DOHH2 (cell line): Measurements from ENCODE around the gene CRYBG1.

ENCODE experiments used
- EZH2phosphoT487 ChIP-seq: fragments of 200-600 bp; sonication (generic); IDR thresholded peaks from 2 replicates; pipeline ENCODE4 v1.6.1; 2017; ENCODE audit warnings: borderline replicate concordance, mild to moderate bottlenecking, antibody characterized with exemption, low read length, moderate library complexity, mixed read lengths
- TF ChIP-seq, protein P1 (sequence below): fragments of 200-600 bp; sonication (generic); IDR thresholded peaks from one replicate; pipeline ENCODE4 v1.5.1; 2014; ENCODE audit warnings: antibody characterized with exemption, mild to moderate bottlenecking, low read depth, low read length; ENCODE audit not compliant: poor library complexity, severe bottlenecking

DNA sequence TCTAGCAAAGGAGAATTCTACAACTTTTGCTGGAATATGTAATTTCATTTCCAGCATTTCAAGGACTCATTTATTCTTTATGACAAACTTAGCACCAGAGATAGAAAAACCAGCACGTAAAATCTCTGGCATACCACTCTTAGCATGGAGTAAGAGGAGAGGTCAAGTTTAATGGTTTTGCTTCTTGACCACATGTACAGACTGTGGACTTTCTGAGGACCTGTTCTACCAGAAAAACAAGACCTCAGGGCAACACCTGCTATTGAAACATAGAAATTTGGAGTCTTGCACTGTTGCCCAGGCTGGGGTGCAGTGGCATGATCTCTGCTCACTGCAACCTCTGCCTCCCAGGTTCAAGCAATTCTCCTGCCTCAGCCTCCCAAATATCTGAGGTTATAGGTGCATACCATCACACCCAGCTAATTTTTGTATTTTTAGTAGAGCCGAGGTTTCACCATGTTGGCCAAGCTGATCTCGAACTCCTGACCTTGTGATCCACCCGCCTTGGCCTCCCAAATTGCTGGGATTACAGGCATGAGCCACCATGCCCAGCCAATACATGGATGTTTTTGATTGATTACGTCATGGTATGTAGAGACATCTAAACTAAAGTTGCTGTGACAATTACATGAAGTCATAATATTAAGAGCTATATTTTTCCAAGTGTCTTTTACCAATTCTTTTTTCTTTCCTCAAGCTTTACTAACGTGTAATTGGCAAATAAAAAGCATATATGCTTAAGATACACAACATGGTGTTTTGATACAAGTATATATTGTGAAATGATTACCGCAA is 36.1 kb downstream of the CRYBG1 start:
- TF ChIP-seq, protein P1, sequence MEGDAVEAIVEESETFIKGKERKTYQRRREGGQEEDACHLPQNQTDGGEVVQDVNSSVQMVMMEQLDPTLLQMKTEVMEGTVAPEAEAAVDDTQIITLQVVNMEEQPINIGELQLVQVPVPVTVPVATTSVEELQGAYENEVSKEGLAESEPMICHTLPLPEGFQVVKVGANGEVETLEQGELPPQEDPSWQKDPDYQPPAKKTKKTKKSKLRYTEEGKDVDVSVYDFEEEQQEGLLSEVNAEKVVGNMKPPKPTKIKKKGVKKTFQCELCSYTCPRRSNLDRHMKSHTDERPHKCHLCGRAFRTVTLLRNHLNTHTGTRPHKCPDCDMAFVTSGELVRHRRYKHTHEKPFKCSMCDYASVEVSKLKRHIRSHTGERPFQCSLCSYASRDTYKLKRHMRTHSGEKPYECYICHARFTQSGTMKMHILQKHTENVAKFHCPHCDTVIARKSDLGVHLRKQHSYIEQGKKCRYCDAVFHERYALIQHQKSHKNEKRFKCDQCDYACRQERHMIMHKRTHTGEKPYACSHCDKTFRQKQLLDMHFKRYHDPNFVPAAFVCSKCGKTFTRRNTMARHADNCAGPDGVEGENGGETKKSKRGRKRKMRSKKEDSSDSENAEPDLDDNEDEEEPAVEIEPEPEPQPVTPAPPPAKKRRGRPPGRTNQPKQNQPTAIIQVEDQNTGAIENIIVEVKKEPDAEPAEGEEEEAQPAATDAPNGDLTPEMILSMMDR: no peak
- no peak for TF ChIP-seq EZH2phosphoT487
